GF-D8 (cell line): ENCODE measurements around the gene PZP.

Experiments
- DNase-seq: peaks from one replicate; lab custom pipeline; 2025; lab: John Stamatoyannopoulos, UW

PZP gene

DNA sequence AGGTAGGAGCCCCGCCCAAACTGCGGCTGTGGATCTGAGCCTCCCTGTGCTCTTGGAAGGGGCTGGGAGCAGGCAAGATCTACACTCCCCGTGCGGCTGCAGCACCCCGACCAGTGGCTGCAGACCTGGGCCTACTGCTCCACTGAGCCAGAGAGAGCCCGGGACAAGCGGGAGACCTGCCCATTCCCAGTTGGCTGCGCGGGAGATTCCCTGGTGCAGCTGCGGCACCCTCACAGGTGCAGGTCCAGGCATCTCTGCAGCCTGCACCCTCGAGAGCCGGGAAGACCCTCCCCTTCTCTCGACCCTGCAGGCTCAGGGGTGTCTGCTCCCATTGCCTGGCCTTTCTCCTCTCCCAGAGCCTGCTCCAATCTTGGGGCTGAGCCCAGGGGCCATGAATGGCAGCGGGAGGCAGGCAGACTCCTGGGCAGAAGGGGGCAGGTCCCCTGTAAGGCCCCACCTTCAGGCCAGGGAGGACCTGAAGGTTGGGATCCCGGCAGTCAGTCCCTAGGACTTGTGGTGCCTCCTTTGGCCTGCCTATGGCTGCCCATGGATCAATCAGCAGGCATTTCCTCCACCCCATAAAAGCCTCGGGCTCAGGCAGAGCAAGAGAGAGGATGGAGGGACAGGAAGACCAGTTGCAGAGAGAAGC lies 83.7 kb downstream of the PZP start:
- DNase-seq: no peak

DNA sequence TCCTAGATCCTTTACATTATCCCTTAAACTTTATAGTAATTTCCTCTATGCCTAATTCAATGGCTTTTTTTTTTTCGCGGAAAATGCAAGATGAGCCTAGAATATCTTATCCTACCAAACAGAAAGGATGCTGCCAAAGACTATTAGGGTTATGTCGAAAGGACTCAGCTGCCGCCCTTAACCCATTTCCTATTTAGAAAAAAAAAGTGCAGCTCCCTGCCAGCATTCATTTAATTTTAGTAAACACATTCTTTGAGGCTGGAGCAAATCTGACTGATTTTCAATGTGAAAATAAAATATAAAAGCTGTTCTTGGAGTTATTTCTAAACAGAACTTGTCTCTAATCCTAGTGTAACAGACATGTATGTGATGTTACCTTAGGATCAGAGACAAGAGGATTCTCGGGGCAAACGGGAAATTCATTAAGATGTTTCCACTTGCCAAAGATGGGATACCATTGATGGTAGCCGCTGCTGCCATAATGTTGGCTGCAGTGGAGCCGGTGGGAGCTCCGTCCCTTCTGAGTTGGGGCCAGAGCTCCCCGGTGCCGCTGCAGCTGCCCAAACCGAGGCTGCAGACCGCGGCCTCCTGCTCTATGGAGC lies 84.3 kb downstream of the PZP start:
- no peak for DNase-seq

DNA sequence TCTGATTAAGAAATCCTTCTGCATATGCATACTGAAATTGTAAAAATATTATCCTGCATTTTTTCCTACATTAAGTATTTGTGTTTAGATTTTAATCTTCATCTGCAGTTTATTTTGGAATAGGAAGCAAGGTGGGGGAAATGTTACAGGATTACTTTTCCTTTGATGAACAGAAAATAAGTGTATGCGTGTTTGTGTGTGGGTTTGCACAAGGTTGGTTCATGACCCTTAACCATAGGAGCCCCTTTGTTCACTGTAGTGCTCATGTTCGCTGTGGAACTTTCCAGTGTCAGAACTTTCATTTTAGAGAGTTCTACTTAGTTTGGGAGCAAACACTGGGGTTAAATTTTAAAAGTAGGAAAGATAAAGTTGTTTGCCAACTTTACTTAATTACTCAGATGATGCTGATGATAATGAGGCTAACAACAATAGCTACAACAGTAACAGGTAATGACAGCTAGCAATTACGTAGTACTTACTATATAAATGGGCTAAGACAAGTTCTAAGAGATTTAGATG lies 86.0 kb downstream of the PZP start:
- no peak for DNase-seq

DNA sequence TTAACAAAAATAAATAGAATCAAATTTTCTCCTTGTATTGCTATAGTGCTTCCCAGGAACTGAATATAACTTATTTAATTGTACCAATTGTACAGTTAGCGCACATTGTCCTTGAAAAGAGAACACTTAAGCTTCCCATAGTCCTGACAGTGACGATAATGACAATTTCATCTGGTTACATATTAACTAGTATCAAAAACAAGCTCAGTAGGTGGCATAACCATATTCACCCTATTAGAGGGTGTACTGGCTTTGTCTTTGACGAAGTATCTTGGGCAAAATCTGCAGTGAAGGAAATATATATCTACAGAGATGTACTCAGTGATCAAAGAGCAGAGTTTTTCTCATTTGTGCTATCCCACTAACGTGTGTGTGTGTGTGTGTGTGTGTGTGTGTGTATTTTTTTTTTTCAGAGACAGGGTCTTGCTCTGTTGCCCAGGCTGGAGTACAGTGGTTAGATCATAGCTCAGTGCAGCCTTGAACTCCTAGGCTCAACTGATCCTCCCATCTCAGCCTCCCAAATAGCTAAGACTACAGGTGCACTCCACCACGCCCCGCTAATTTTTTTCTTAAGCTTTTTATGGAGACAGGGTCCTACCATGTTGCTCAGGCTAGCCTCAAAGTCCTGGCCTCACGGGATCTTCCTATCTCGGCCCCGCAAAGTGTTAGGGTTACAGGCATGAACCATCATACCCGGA lies 87.6 kb downstream of the PZP start:
- DNase-seq: no peak

DNA sequence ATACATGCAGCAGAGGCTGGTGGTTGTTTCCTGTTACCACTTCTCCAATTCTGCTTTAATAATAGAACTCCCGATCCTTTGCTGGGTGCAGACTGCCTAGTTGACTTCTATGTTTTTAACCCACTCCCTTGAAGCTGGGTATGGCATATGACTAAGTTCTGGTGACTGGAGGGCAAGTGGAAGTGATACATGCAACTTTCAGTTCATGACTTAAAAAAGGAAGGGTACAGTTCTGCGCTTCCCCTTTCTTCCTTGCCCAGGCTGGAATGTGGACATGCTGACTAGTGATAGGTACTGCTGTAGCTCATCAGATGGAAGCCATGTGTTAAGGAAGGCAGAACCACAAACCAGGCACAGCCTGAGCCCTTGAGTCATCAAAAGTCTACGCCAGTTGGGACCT lies 90.0 kb downstream of the PZP start:
- no peak for DNase-seq

DNA sequence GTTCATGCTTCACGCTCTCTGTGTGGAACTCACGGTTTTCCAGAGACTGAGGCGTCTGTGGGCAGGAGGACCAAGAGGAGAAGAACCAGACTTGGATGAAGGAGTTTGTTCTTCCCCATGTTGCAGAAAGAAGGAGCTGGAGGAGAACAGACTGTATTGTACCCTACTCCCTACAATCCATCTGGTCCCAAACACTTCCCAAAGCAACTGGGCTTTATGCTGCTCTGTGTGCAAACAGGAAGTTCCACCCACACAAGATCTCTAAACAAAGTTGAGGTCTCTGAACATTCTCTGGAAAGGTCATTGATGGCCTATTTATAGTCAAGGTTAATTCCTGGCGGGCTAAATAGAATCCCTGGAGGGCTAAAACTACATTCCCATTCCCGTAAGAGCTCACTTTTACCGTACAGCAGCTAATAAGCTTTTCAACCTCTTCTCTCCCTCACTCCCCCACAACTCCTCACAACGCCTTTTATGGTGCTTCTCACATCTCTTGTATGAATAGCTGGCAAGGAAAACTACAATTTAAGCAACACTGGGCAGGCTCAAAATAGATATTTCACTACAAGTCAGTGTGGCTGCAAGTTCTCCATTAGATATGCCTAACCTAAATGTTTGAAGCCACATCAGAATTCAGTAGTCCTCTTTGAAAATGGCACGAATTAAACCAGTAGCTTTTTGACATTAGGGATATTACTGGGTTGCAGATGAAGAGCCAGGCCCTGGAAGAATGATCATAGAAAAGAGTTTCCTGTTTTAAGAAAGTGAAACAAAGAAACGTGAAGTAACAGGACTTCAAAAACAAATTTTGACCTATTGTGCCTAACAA lies 92.2 kb downstream of the PZP start, which contains the start of gene A2M:
Gene A2M, minus strand, starts transcription at position 189 of the 829 bp plus-strand sequence. Its CDS starts 70 bp downstream, at position 119.
- no peak for DNase-seq

DNA sequence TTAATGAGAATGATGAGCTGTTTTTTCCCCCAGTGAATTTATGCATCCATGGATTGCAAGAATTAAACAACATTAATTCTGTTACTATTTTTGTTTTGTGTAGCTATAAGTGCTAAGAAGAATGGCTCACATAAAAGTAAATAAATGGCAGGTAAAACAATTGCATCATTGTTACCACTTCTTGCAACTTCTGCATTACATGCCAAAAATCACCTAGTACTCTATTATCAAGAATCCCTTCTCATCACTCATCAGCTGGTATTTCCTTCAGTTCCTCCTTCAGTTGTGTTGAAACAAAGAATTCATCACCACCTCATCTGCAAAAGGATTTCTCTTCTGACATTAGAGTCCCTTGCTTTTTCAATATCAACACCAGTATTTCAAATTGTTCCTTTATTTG lies 93.2 kb downstream of the PZP start:
- no peak for DNase-seq

DNA sequence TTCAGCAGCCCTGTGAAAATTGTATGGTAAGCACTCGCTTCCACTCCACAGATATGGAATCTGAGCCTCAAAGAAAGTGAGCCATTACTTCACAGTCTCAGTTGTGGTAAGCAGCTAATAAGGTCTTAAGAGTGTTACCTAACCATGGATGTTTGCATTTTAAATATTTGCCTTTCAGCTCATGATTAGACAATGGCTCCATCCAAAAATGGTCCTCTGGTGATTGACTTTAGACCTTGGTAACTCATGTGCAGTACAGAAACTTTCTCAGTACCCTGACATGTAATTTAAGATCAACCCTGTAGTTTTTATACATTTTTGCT lies 94.2 kb downstream of the PZP start:
- DNase-seq: no peak

DNA sequence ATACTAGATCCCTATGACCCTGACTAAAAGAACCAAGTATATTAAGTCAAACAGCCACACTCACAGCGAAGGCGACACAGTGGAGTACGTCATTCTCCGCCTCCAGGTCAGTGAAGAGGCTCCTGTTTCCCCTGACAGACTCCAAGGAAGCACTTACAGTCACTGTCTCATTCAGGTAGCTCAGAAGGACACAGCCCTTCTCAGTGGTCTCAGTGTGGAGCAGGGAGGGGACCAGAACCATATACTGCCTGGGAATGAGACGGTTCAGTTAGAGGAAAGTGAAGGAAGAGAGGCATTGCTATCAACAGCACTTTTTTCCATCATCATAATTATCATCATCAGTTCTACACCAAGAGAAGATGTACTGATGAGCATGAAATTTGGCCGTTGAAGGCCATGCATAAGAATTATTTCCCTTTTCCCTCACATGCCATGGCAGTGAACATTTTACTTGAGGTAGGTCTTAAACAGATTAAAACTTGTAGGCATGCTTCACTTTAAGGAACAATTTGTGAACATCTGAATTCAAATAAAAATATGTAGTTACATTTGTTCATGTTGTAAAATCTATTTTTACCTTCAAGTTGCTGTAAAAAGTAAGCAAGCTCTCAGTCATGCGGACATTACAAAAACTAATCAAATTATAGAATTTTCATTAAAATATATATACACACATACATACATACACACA lies 94.8 kb downstream of the PZP start:
- DNase-seq: no peak

DNA sequence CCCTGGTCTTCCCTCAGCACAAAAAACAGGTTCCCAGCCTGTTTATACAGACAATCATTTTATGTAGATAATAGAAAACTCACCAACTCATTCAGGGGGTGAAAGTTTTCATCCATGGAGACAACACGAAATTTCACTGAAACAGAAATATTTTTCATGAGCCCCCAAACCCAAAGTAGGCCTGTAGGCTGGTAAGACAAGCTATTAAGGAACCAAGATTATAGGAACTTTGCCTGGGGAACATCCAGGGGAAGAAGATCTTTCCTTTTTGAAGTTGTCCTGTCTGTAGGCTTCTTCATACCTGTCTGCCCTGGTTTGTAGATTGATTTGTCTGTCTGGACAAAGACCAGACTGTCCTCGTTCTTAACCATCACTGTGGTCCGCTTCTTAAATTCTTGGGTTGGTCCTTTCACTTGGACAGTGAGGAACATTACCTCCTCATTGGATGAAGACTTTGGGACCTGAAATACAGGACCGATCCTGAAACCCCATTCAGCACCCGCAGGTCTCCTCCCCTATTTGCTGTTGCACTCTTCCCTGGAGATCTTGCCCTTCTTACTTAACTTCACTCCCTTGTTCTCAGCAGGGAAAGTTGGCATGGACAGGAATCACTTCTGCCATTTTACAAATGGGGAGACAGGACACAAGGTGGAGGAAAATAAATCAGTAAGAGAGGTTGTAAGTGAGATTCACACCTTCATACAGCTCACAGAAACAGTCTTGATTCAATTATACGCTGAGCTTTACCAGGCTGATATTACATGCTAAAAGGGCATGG lies 95.9 kb downstream of the PZP start:
- DNase-seq: no peak

DNA sequence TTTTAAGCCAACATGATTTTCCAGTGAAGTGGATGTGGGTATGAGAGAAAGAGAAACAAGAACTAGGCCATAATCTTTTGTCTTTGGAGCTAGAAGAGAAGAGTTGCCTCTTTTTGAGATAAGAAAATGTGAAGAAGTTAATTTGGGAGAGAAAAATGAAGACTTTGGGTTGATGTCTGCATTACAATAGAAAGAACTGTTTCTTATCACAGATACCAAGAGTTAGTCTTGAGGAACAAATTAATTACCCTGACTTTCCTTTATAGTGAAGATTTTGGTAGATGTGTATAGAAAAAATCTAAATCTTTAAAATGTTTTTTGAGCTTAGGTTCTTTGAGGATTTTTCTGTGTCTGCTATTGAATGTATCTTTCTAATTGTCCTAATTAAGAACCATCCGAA lies 96.7 kb downstream of the PZP start:
- DNase-seq: no peak

DNA sequence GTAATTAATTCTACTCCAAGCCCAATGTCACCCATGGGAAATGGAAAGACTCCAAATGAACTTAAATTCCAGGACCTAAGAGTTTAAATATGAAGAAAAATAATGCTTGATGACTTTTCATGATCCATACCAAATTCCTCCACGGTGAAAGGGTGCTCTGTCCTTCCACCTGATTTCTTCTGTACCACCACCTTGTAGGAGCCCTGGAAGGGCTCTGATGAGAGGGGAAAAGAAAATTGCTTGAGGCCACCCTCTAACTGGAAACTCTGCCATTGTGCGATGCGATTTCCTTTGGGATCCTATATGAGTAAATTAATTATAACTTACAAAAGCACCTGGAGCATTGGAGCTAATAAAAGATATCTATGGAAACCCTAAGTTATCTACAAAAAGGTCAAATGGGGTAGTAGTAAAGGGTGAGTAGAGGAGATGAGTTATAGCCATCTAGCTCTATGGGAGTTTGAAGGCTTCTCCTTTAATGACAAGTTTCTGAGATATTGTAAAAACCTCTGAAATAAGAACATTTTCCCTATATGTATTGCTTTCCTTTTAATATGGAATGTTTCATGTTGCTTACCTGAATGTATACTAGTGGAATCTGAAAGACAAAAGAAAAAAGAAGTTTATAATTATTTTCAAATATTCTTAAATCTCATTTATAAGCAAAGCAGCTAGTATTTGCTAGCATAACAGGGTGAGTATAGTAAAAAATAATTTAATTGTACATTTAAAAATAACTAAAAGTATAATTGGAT lies 98.3 kb downstream of the PZP start:
- DNase-seq: no peak

DNA sequence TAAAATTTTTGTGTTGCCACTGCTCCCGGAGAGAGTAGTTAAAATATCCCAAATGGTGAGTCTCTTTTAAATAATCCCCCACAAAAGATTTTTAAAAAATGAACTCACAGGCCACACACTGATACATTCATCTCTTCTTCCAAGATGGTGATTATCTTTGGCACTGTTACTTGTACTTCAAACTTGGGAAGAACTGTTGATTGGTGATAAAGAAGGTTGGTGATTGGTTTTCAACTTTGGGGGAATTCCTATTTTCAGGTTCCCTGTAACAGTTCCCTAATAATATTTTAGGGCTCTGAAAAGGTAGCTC lies 99.0 kb downstream of the PZP start:
- no peak for DNase-seq

DNA sequence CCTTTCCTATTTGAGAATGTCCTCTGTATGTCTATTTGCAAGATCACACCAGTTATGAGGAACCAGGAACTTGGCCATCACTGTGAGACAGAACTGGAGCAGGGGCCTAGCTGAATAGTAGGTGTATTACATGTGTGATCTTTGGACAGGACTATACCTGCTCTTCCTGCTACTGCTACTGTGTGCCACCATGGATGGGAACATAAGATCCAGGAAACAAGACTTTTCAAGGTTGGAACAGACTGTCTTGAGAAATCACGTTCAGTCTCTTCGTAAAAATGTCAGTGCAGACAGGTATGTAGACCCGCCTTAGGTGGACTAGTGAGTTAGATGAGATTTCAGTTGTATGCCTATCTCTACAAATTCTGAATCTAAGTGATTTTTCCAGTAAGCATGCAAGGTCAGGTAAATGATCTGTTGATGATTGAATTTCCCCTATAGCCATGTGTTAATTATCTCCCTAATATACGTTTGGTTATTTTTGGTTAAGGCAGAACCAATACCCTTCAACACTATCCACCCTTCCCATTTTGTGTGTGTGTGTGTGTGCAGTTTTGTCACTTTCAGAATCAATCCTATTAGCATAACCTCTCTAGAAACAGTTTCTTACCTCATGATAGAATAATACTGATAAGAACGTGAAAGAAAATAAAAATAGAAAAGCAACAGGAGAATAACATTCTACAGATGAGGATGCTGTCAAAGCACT lies 99.5 kb downstream of the PZP start:
- DNase-seq: no peak

DNA sequence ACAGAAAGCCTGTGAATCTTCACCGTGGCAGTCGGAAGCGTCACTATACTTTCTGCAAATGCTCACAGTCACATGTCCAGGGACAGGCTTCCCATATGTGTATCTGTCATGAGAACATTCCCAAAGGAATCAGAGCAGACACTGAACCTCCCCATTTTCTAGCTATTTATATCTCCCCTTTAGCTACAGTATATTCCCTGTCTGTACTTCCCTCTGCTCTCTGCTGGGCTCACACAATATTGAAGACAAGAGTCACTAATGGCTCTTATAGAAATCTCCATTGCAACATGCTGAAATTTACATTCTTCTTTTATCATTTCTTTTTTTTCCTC lies 100.7 kb downstream of the PZP start:
- DNase-seq: no peak

DNA sequence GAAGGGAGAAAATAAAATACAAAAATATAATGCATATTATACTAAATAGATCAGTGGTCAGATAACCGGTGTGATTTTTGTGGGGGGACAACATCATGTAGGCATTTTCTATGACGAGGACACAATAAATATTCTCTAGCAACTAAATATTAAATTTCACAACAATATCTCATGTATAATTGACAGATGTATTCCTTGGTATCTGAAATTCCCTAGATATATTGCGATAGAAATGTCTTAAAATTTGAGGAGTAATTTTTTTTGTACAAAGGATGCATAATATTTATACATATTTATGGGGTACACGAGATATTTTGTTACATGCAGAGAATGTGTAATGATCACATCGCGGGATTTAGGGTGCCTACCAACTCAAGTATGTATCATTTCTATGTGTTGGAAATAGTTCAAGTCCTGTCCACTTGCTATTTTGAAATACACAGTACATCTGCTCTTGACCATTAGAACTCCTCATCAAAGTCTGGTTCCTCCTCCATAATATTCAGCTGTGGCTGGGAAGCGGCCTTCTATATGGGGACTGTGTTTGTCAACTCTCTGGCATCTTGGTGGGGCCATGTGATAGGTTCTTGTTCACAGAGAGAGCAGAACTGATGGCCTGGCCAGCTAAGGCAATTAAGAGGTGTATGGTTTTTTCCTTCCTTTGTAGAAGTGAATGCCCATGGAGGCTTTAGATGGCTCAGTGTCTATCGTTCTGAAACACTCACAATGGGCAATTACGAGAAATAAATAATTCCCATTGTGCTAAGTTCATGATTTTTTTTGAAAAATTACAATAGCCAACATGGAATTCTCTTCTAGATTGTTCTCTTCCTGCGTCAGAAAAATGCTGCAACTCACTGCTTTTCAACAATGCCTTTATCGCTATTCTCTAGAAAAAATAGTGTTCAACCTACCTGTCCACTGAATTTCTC lies 101.3 kb downstream of the PZP start:
- DNase-seq: no peak

DNA sequence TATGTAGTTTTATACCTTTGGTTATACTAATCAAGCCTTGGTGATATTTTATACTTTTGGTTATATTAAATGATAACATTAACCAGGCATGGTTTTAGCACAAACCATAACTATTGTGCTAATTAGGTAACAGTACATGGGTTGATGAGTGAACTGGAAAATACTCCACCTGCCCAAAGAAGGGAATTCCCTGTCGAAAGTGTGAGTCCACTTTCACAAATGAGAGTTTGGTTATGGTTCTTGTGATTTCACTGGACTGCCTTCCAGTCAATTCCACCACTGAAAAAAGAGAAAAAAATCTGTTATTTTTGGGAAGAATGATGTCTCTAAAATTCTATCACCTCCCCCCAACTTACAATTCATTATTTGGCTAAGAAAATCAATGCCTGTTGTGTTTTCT lies 102.1 kb downstream of the PZP start:
- DNase-seq: no peak

DNA sequence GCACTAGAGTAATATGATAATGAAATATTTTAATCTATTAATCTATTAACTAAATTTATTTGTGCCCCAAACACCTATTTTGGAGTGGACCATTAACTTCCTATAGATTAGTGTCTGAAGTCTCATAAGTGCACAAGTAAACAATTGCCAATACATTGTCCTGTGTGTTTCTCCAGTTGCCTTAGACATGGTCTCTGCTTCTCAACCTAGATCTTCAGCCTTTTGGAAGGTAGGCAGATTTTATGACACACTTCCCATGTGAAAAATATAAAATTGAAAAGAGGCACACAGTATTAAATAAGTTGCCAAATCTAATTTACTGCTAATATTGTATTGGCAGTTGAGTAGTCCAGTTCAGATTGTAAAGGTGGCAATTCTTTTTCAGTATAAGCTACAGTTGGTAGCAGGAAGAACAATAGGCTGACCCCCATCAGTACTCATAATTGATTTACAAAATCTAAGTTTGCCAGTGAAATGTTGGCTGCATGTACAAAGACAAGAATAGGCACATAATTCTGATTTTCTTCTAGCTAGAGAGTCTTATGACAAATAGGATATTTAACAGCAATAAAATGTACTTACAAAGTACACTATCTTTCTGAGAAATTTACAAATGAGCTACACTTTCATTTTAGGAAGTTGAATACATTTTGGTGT lies 103.3 kb downstream of the PZP start:
- no peak for DNase-seq
